COLO668 (cell line): Measurements from ENCODE around the gene CPT1B.

Experiments
- DNase-seq: peaks from one replicate; lab custom pipeline; 2025; ENCODE audit not compliant: unreplicated experiment; lab: John Stamatoyannopoulos, UW

Gene CPT1B

GRCh38 chr22:50571264-50572175 is 6.7 kb downstream of the CPT1B start:
- no peak for DNase-seq

DNA sequence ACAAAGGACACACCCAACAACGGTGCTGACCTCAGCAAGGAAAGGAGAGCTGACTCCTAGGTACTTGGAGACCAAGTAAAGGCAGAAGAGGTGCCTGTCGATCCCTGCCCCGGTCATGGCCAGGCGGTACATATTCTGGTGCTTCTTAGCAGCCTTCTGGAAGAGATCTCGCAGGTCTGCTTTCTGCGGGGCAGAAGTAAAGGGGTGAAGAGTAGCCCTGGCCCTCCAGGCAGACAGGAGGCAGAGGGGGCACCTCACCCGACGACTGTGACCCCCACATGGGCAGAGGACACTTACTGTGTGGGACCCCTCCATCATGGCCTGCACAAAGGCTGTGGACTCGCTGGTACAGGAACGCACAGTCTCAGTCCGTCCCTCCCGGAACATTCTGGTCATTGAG is 7.4 kb downstream of the CPT1B start:
- no peak for DNase-seq

GRCh38 chr22:50569896-50570535 is 8.2 kb downstream of the CPT1B start:
- DNase-seq: peak; percentile 52

DNA sequence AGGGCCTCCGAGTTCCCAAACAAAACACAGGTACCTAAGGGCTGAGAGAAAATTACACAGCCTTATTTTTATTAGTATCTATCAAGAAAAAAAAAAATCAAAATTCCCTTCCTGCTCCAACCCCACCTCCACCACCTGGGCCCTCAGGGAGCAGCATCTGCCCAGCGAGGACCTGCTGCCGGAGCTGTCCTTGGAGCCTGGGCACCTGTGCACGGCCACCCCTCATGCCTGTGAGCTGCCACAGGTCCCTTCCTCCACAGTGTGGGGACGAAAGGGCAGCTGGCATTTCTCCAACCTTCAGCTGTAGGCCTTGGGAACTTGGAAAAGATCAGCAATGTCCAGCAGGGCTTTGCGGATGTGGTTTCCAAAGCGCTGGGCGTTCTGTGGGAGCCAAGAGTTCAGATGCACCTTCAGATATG is 9.2 kb downstream of the CPT1B start:
- DNase-seq: peak; percentile 39

GRCh38 chr22:50568626-50569025 is 9.6 kb downstream of the CPT1B start:
- DNase-seq: peak; percentile 39

DNA sequence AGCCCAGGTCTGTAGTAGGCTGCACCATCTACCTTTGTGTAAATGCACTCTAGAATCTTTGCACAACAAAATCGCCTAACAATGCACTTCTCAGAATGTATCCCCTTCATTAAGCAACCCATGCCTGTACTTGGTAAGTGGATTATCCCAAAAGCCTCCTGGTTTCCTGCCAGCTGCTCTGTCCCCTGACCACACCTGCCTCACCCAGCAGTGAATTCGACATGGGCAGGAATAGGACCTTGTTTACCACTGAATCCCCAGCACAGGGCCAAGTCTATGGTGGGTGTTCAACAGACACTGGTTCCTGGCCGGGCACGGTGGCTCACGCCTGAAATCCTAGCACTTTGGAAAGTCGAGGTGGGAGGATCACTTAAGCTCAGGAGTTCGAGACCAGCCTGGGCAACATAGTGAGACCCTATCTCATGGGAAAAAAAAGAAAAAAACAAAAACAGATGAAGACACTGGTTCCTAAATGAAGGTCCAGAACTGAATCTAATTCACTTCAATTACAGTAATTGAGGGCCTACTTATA is 10.4 kb downstream of the CPT1B start:
- DNase-seq: no peak

DNA sequence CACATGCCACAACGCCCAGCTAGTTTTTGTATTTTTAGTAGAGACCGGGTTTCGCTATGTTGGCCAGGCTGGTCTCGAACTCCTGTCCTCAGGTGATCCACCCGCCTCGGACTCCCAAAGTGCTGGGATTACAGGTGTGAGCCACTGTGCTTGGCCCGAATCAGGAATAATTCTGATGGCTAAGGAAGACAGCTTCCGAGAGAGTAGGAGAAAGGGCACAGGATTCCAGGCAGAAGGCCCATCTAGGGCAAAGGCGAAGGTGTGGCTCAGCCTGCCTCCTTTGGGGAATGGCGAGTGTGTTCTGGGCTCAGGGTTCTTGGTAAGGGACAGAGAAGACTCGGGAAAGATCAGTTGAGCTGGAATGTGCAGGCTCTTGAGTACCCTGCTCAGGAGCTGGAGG is 13.9 kb downstream of the CPT1B start:
- DNase-seq: no peak

DNA sequence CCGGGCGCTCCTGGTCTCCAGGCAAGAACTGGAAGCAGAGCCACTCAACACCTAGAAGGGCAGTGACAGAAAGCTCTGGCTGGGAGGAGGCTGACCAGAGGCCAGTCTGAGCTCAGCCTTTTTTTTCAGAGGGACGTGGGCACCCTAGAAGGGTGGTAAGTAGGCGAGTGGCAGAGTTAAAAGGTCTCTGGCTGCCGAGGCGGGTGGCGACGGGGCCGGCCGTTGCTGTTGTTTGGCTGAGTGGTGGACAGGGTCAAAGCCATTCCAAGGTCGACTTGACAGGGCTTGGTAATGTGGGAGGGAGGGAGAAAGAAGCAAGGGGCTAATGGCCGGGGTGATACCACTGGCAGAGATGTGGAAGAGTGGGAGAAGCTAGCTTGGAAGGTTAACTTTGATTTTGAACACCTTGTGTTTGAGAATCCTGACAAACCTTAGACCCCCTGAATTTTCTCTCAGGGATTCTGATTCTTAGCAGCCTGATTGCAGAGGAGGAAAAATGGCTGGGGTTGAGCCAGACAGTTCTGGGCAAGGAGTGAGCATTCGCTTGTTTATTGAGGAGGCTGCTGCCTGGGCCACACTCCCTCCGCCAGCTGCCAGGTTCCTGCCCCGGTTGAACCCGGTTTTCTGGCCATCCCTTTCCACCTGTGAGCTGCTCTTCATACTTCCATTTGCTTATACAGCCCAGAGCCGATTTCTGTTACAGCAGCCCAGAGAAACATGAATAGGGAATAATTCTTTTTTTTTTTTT is 14.6 kb downstream of the CPT1B start:
- DNase-seq: peak; percentile 8

GRCh38 chr22:50562523-50563412 is 15.5 kb downstream of the CPT1B start, which contains the start of gene SYCE3:
SYCE3 (minus strand) TSS chr22:50562919; CDS start chr22:50556405, 6,514 bp downstream.
- DNase-seq: peak; percentile 98

DNA sequence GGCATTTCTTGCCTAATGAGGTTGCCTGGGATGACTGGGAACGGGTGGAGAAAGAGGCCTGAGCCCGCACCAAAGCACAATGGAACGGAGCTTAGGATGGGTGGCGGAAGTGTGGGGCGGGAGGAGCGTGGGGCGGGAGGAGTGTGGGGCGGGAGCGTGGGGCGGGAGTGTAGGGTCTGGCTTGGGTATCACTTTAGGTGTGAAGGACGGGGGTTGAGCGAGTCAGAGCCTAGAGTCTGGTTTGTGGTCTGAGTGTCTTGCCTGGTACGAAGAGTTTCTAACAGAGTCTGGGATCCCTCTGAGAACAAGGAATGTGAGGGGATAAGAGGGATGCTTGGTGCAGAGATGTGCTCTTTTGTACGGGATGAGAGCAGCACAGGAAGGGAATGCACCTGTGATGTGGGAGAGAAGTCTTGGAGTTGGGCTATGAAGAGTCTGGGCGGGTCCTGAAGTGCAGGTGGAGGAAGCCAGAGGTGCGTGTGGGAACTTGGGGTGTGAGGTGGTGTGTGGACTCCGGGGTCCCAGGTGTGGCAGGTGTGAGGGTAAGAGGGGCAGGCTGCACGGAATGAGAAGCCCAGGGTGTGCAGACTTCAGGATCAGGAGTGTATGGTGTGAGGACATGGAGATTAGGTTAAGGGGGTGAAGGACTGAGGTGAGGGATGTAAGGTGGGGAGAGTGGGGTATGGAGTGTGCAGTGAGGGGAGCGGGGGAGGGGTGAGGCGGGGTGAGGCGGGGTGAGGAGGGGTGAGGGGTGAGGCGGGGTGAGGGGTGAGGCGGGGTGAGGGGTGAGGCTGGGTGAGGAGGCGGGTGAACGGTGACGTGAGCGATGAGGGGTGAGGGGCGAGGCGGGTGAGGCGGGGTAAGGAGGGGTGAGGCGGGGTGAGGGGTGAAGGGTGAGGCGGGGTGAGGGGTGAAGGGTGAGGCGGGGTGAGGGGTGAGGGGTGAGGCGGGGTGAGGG is 16.5 kb downstream of the CPT1B start:
- DNase-seq: no peak

DNA sequence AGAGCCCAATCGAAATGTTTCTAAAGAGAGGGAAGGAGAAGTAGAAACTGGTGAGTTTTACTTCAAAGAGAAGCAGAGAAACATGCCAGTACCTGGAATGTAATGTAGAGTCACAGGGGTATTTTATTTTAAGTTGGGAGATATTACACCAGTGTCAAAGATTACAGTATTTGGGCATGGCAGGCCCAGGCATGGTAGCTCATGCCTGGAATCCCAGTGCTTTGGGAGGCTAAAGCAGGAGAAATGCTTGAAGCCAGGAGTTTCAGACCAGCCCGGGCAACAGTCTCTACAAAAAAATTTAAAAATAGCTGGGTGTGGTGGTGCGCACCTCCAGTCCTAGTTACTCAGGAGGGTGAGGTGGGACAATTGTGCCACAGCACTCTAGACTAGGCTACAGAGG is 18.2 kb downstream of the CPT1B start:
- DNase-seq: no peak

GRCh38 chr22:50556703-50557102 is 21.5 kb downstream of the CPT1B start:
- no peak for DNase-seq

DNA sequence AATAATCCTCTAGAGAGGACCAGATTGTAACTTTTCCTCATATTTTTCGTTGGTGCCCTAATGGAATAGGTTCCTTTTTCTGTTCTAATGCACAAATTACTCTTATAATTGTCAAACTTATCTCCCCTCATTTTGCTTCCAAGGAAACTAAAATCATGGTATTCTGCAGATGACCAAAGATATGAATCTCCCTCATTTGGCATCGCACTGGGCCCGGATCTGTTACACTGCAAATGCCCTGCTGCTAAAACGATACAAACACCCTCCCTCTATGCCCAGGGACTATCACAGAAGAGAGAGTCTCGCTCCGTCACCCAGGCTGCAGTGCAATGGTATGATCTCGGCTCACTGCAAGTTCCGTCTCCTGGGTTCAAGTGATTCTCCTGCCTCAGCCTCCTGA is 24.9 kb downstream of the CPT1B start:
- DNase-seq: no peak

DNA sequence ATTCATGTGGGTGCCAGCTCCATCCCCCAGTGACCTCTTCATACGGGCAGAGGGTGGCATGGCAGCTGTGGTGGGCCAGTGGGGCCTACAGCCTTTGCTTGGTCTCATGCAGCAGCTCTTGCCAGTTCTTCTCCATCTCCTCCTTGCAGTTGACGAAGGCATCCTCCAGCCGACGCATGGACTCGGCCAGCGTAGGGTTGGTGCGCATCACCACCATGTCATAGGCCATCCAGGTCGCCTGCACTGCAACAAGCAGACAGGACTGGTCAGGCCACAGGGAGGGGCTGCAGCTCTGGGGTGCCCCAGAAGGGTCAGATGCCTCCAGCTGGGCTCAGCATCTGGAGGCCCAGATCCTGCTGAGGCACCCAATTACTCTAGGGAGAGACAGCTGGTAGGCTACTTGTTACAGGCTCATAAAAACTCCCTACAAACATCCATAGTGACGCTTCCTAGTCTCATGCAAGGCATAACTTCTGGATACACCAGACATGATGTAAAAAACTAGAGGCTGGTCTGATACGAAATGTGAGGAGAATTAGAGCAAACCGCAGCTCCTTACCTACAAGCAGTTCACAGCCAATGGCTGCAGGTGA is 27.0 kb downstream of the CPT1B start:
- DNase-seq: no peak

DNA sequence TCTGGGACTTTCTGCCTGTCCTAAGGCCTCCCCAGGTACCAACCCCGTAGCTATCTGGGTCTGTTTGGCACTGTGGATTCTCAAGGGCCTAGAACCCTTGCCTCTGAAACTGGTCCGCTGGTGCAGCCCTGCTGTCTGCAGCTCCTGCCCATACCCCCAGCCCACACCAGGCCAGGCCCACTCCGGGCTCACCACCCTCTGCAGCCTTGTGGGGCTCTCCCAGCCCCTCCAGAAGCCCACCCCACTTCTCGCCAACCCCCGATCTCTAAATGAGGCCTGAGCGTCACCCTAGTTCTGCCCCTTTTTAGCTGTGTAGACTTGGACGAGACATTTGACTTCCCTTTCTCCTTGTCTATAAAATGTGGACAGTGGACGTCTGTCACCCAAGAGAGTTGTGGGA is 27.8 kb downstream of the CPT1B start:
- DNase-seq: no peak

DNA sequence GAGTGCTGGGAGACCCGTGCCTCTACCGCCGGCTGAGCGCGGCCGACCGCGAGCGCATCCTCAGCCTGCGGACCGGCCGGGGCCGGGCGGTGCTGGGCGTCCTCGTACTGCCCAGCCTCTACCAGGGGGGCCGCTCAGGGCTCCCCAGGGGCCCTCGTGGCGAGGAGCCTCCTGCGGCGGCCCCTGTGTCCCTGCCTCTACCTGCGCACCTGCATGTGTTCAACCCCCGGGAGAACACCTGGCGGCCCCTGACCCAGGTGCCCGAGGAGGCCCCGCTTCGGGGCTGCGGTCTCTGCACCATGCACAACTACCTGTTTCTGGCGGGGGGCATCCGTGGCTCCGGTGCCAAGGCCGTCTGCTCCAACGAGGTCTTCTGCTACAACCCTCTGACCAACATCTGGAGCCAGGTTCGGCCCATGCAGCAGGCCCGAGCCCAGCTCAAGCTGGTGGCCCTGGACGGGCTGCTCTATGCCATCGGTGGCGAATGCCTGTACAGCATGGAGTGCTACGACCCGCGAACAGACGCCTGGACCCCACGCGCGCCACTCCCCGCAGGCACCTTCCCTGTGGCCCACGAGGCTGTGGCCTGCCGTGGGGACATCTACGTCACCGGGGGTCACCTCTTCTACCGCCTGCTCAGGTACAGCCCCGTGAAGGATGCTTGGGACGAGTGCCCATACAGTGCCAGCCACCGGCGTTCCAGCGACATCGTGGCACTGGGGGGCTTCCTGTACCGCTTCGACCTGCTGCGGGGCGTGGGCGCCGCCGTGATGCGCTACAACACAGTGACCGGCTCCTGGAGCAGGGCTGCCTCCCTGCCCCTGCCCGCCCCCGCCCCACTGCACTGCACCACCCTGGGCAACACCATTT is 29.1 kb downstream of the CPT1B start:
- no peak for DNase-seq

- DNase-seq: peak; percentile 46
Observed at GRCh38 chr22:50548040-50548920, 29.9 kb downstream of the CPT1B start.
